GM21515 (cell line): ENCODE results near the gene ABR.
"Not testable (repeated sequence)": the region's sequence is repeated elsewhere in the genome, so short reads cannot be mapped to it uniquely, and the experiment has no call there.

ENCODE experiments used
- ATAC-seq: cut with Tn5 transposase; IDR thresholded peaks from one replicate; pipeline ENCODE4 v1.9.1; 2021; ENCODE audit not compliant: unreplicated experiment

The ABR gene

GRCh38 chr17:973053-973452, 206.7 kb downstream of the ABR start:
- no peak for ATAC-seq

- ATAC-seq: not testable (repeated sequence)
Measured at GRCh38 chr17:971861-972260, 207.9 kb downstream of the ABR start.

GRCh38 chr17:970364-970763, 209.4 kb downstream of the ABR start:
- no peak for ATAC-seq

GRCh38 chr17:969811-970355, 209.9 kb downstream of the ABR start:
- ATAC-seq: no peak

- no peak for ATAC-seq
Measured at GRCh38 chr17:968812-969730, 210.7 kb downstream of the ABR start.

- ATAC-seq: no peak
Measured at GRCh38 chr17:967122-967521, 212.7 kb downstream of the ABR start.

- no peak for ATAC-seq
Measured at GRCh38 chr17:965311-965989, 214.3 kb downstream of the ABR start.

GRCh38 chr17:964876-965275, 214.9 kb downstream of the ABR start:
- ATAC-seq: no peak

- no peak for ATAC-seq
Measured at GRCh38 chr17:962670-963069, 217.1 kb downstream of the ABR start.

GRCh38 chr17:962166-962565, 217.6 kb downstream of the ABR start:
- ATAC-seq: no peak

- no peak for ATAC-seq
Measured at GRCh38 chr17:958712-959451, 220.9 kb downstream of the ABR start.

- no peak for ATAC-seq
Measured at GRCh38 chr17:957856-958421, 221.8 kb downstream of the ABR start.

- ATAC-seq: no peak
Measured at GRCh38 chr17:956905-957304, 222.9 kb downstream of the ABR start.

GRCh38 chr17:954431-955164, 225.2 kb downstream of the ABR start:
- ATAC-seq: no peak

- no peak for ATAC-seq
Measured at GRCh38 chr17:953767-954166, 226.0 kb downstream of the ABR start.
